DND-41 (cell line): ENCODE data around the gene BACH2.

Experiments used
- CTCF ChIP-seq: IDR thresholded peaks from 2 replicates; pipeline ENCODE4 v1.5.1; 2012; ENCODE audit warnings: borderline replicate concordance, low read length, moderate library complexity, mild to moderate bottlenecking; ENCODE audit not compliant: poor library complexity, severe bottlenecking; ENCODE audit errors: extremely low read depth
- EZH2 ChIP-seq: IDR thresholded peaks from 3 replicates; pipeline ENCODE4 v1.6.1; 2012; ENCODE audit warnings: borderline replicate concordance, low read depth, mild to moderate bottlenecking, moderate library complexity, low read length, inconsistent platforms; ENCODE audit not compliant: severe bottlenecking

- TF ChIP-seq CTCF, result no peak
- TF ChIP-seq EZH2, result no peak
These were observed 18.5 kb downstream of the BACH2 start for GRCh38 chr6:90278129-90278528.
